ENCODE data around the gene FBXO33.

DNA sequence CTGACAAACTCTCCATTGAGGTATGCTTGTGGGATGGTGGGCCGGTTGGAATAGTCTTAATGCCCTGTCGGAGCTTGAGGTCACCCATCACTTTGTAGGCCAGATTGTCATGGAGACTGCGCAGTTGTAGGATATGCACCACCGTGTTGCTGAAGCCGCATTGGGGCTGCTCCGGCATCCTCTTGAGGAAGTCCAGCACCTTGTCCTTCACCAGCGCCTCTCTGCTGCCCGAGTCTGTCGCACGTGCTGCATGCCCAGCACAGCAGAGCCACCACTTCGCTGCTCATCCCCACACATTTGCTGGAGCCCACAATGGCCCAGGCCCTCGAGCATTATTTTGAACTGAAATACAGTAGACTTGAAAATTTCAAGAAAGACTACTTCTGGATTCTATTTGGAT, 61.8 kb downstream of the FBXO33 start:
- TF ChIP-seq, protein P1, sequence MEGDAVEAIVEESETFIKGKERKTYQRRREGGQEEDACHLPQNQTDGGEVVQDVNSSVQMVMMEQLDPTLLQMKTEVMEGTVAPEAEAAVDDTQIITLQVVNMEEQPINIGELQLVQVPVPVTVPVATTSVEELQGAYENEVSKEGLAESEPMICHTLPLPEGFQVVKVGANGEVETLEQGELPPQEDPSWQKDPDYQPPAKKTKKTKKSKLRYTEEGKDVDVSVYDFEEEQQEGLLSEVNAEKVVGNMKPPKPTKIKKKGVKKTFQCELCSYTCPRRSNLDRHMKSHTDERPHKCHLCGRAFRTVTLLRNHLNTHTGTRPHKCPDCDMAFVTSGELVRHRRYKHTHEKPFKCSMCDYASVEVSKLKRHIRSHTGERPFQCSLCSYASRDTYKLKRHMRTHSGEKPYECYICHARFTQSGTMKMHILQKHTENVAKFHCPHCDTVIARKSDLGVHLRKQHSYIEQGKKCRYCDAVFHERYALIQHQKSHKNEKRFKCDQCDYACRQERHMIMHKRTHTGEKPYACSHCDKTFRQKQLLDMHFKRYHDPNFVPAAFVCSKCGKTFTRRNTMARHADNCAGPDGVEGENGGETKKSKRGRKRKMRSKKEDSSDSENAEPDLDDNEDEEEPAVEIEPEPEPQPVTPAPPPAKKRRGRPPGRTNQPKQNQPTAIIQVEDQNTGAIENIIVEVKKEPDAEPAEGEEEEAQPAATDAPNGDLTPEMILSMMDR (IDR thresholded peaks at IDR 0.05; ENCODE audit: low read length) = no peak
- TF ChIP-seq EZH2 (optimal IDR thresholded peaks at IDR 0.05; ENCODE audit: low read depth, low read length) (no peak), EZH2phosphoT487 (IDR thresholded peaks at IDR 0.05; ENCODE audit: low read length) (no peak)

Measured in MM.1S (cell line).